HEK293 (cell line): ENCODE data around the gene RHOT2.
A peak's percentile ranks its signal among the peaks of the same experiment; 100 is the strongest.

Experiments
- CTCF ChIA-PET: fragments of 350-600 bp; formaldehyde crosslinking; extraction: SDS; loops from one replicate; lab custom pipeline; 2021; ENCODE audit warnings: antibody characterized with exemption; lab: Yijun Ruan, JAX
- POLR2A ChIA-PET: fragments of 300-600 bp; formaldehyde crosslinking; extraction: SDS; loops from one replicate; lab custom pipeline; 2020; ENCODE audit warnings: antibody characterized with exemption, inconsistent platforms; lab: Yijun Ruan, JAX
- H3K27ac ChIP-seq: fragments of 200-500 bp; sonication (Bioruptor generic); 2 replicates; pipeline ENCODE4 v1.5.1; 2014; ENCODE audit warnings: low read depth, low read length, control low read depth, inconsistent platforms; ENCODE audit errors: extremely low read depth
- H3K36me3 ChIP-seq, 2 experiments: fragments of 200-500 bp in 1 of 2; sonication (Bioruptor generic) in 1 of 2; 1 replicate in 1 of 2; 2 replicates in 1 of 2; pipeline ENCODE4 v1.5.1; 2014 to 2017; ENCODE audit warnings: inconsistent platforms in 2 of 2, low read length in 2 of 2; ENCODE audit not compliant: control insufficient read depth in 2 of 2, insufficient read depth in 1 of 2
- H3K4me1 ChIP-seq: fragments of 200-500 bp; sonication (Bioruptor generic); 2 replicates; pipeline ENCODE4 v1.5.1; 2014; ENCODE audit warnings: mild to moderate bottlenecking, low read length, inconsistent platforms; ENCODE audit not compliant: control insufficient read depth, insufficient read depth
- H3K4me3 ChIP-seq: 2 replicates; pipeline ENCODE4 v1.5.1; 2011; ENCODE audit warnings: low read depth, mild to moderate bottlenecking, control low read depth, low read length, moderate library complexity
- H3K9me3 ChIP-seq: fragments of 200-500 bp; sonication (Bioruptor generic); 2 replicates; pipeline ENCODE4 v1.5.1; 2014; ENCODE audit warnings: low read depth, low read length, inconsistent platforms; ENCODE audit not compliant: control insufficient read depth, insufficient read depth
- CTCF ChIP-seq: fragments of 450-650 bp; formaldehyde crosslinking; IDR thresholded peaks from 2 replicates; pipeline ENCODE4 v1.5.1; 2016; ENCODE audit warnings: missing biosample characterization, missing genetic modification characterization
- KLF1 ChIP-seq: fragments of 450-650 bp; formaldehyde crosslinking; IDR thresholded peaks from 2 replicates; pipeline ENCODE4 v1.5.1; 2016; ENCODE audit warnings: missing biosample characterization, missing genetic modification characterization
- KLF8 ChIP-seq: fragments of 450-650 bp; formaldehyde crosslinking; IDR thresholded peaks from 2 replicates; pipeline ENCODE4 v1.5.1; 2016; ENCODE audit warnings: missing biosample characterization, missing genetic modification characterization
- PATZ1 ChIP-seq: fragments of 450-650 bp; formaldehyde crosslinking; IDR thresholded peaks from 2 replicates; pipeline ENCODE4 v1.5.1; 2016; ENCODE audit warnings: missing biosample characterization, missing genetic modification characterization
- PRDM10 ChIP-seq: fragments of 450-650 bp; formaldehyde crosslinking; IDR thresholded peaks from 2 replicates; pipeline ENCODE4 v1.5.1; 2016; ENCODE audit warnings: missing biosample characterization, missing genetic modification characterization
- ZBTB17 ChIP-seq: fragments of 450-650 bp; formaldehyde crosslinking; IDR thresholded peaks from 2 replicates; pipeline ENCODE4 v1.5.1; 2016; ENCODE audit warnings: missing biosample characterization, missing genetic modification characterization
- ZBTB49 ChIP-seq: fragments of 450-650 bp; formaldehyde crosslinking; IDR thresholded peaks from 2 replicates; pipeline ENCODE4 v1.5.1; 2016; ENCODE audit warnings: missing biosample characterization, missing genetic modification characterization, low read depth
- ZFP3 ChIP-seq: fragments of 450-650 bp; formaldehyde crosslinking; IDR thresholded peaks from 2 replicates; pipeline ENCODE4 v1.5.1; 2016; ENCODE audit warnings: low read depth, missing biosample characterization, missing genetic modification characterization
- ZFP69B ChIP-seq: fragments of 450-650 bp; formaldehyde crosslinking; IDR thresholded peaks from 2 replicates; pipeline ENCODE4 v1.5.1; 2016; ENCODE audit warnings: missing biosample characterization, missing genetic modification characterization
- ZNF174 ChIP-seq: fragments of 450-650 bp; formaldehyde crosslinking; IDR thresholded peaks from 2 replicates; pipeline ENCODE4 v1.5.0; 2017; ENCODE audit warnings: missing biosample characterization, mild to moderate bottlenecking, missing genetic modification characterization
- ZNF202 ChIP-seq: fragments of 450-650 bp; formaldehyde crosslinking; IDR thresholded peaks from 2 replicates; pipeline ENCODE4 v1.5.1; 2016; ENCODE audit warnings: missing biosample characterization, missing genetic modification characterization, borderline replicate concordance
- ZNF214 ChIP-seq: fragments of 450-650 bp; formaldehyde crosslinking; IDR thresholded peaks from 2 replicates; pipeline ENCODE4 v1.5.1; 2017; ENCODE audit warnings: missing biosample characterization, mild to moderate bottlenecking, missing genetic modification characterization, borderline replicate concordance
- ZNF23 ChIP-seq: fragments of 450-650 bp; formaldehyde crosslinking; IDR thresholded peaks from 2 replicates; pipeline ENCODE4 v1.5.1; 2016; ENCODE audit warnings: missing biosample characterization, missing genetic modification characterization, borderline replicate concordance
- ZNF366 ChIP-seq: fragments of 450-650 bp; formaldehyde crosslinking; conservative IDR thresholded peaks from 2 replicates; pipeline ENCODE4 v1.5.1; 2016; ENCODE audit warnings: missing biosample characterization, missing genetic modification characterization
- ZNF791 ChIP-seq: fragments of 450-650 bp; formaldehyde crosslinking; IDR thresholded peaks from 2 replicates; pipeline ENCODE4 v1.5.1; 2016; ENCODE audit warnings: missing biosample characterization, missing genetic modification characterization

RHOT2 gene

GRCh38 chr16:693766-694165 is 25.8 kb downstream of the RHOT2 start:
- Histone ChIP-seq H3K27ac (no peak overlapping the region), H3K36me3 (peaks cover 0 to 6% of the 10 kb centered on the region in 2 experiments; a peak in 1 of 3 replicates), H3K4me3 (no peak overlapping the region), H3K9me3 (no peaks in the 10 kb centered on the region), H3K4me1 (no peaks in the 10 kb centered on the region)
- ChIA-PET CTCF (no interaction called here), POLR2A (interaction anchor here (0.8 kb wide), 1 partner anchor 58 kb away, joined by 3 read pairs; the partner anchor contains the start of gene METTL26)
- no peak for TF ChIP-seq ZNF174
- TF ChIP-seq PATZ1 (tag by site-specific recombination) = peak; percentile 13; the same call in 1 of the 2 replicates
- TF ChIP-seq KLF8 = peak; percentile 62; the same call in 1 of the 2 replicates
- peak; percentile 59; the same call in 1 of the 2 replicates for TF ChIP-seq KLF1
- no peak for TF ChIP-seq ZNF202 (tag by site-specific recombination)

GRCh38 chr16:694187-694862 is 26.4 kb downstream of the RHOT2 start:
- ChIA-PET POLR2A (interaction anchor here (1.5 to 1.9 kb wide), 4 partner anchors 8 to 15 kb away, joined by 4 to 8 read pairs (median 6); partner anchors contain the start of gene JMJD8), CTCF (interaction anchor here (2.0 kb wide), 1 partner anchor 18 kb away, joined by 8 read pairs; no protein-coding TSS in a partner anchor)
- H3K4me3 ChIP-seq = no peak overlapping the region
- no peak for TF ChIP-seq ZBTB17 (tag by site-specific recombination)
- no peak for TF ChIP-seq PRDM10
- no peak for TF ChIP-seq ZNF23 (tag by site-specific recombination)
- TF ChIP-seq ZFP3 (tag by site-specific recombination) = no peak
- no peak for TF ChIP-seq ZNF214 (tag by site-specific recombination)
- TF ChIP-seq CTCF (tag by site-specific recombination) = no peak
- TF ChIP-seq ZBTB49 (tag by site-specific recombination) = no peak
- no peak for TF ChIP-seq ZFP69B (tag by site-specific recombination)
- TF ChIP-seq ZNF791 (tag by site-specific recombination) = no peak
- TF ChIP-seq ZNF366 (tag by site-specific recombination) = no peak
- peaks cover 0 to under 1% of the 10 kb centered on the region in 2 experiments; a peak in 1 of 3 replicates for H3K36me3 ChIP-seq
- H3K27ac ChIP-seq = no peak overlapping the region
- H3K4me1 ChIP-seq = no peaks in the 10 kb centered on the region
- no peaks in the 10 kb centered on the region for H3K9me3 ChIP-seq
